PC-9 (cell line): Measurements from ENCODE around the gene SLC6A6. TPM values are rescaled to one million over a fixed set of nuclear protein-coding genes. Genes with fewer than 3 reads are reported as not detected.

Source experiments
- BruUV-seq: library from RNA; stranded (reverse); fragments of 400-500 nt; replicated peaks from 2 replicates; lab custom pipeline; 2021; lab: Mats Ljungman, UMichigan
- CTCF ChIA-PET: fragments of 300-600 bp; sonication (Branson Sonifier 250); formaldehyde crosslinking; loops from one replicate; lab custom pipeline; 2022; ENCODE audit warnings: antibody characterized with exemption; lab: Charles Lee
- POLR2A ChIA-PET: fragments of 300-600 bp; sonication (Branson Sonifier 250); formaldehyde crosslinking; loops from one replicate; lab custom pipeline; 2022; ENCODE audit warnings: antibody characterized with exemption; ENCODE audit not compliant: unreplicated experiment; lab: Charles Lee
- DNase-seq, 2 experiments: peaks; one replicate each; pipeline versions ENCODE4 v3.0.0 to v3.0.0-alpha.2; 2015 to 2022; ENCODE audit warnings: mixed read lengths in 1 of 2
- H2AFZ ChIP-seq: fragments of 200-600 bp; sonication (generic); 2 replicates; pipeline ENCODE4 v1.8.1; 2017; ENCODE audit warnings: antibody characterized with exemption
- H3F3A ChIP-seq: fragments of 200-600 bp; sonication (generic); 2 replicates; pipeline ENCODE4 v1.8.1; 2017; ENCODE audit warnings: antibody characterized with exemption, mild to moderate bottlenecking, low read depth; ENCODE audit not compliant: insufficient read depth
- H3K27ac ChIP-seq: fragments of 200-600 bp; sonication (generic); 2 replicates; pipeline ENCODE4 v1.6.1; 2016; ENCODE audit warnings: mixed run types
- H3K27me3 ChIP-seq: fragments of 200-600 bp; sonication (generic); 2 replicates; pipeline ENCODE4 v1.6.1; 2016; ENCODE audit warnings: low read depth, mixed run types; ENCODE audit not compliant: insufficient read depth
- H3K36me3 ChIP-seq: fragments of 200-600 bp; sonication (generic); 2 replicates; pipeline ENCODE4 v1.6.1; 2016; ENCODE audit warnings: low read depth, mixed run types
- H3K4me1 ChIP-seq: fragments of 200-600 bp; sonication (generic); replicated peaks from 2 replicates; pipeline ENCODE4 v1.6.1; 2016; ENCODE audit warnings: mixed run types; ENCODE audit not compliant: insufficient read depth
- H3K4me2 ChIP-seq: fragments of 200-600 bp; sonication (generic); 2 replicates; pipeline ENCODE4 v1.6.1; 2017; ENCODE audit warnings: mixed run types
- H3K4me3 ChIP-seq: fragments of 200-600 bp; sonication (generic); 2 replicates; pipeline ENCODE4 v1.6.1; 2016; ENCODE audit warnings: mixed run types
- H3K79me2 ChIP-seq: fragments of 200-600 bp; sonication (generic); 2 replicates; pipeline ENCODE4 v1.6.1; 2017; ENCODE audit warnings: low read depth, mixed run types
- H3K9me2 ChIP-seq: fragments of 200-600 bp; sonication (generic); 2 replicates; pipeline ENCODE4 v1.8.1; 2017; ENCODE audit warnings: mild to moderate bottlenecking; ENCODE audit not compliant: insufficient read depth
- H3K9me3 ChIP-seq: fragments of 200-600 bp; sonication (generic); 2 replicates; pipeline ENCODE4 v1.8.1; 2016; ENCODE audit warnings: low read depth; ENCODE audit not compliant: insufficient read depth
- H4K20me1 ChIP-seq: fragments of 200-600 bp; sonication (generic); 2 replicates; pipeline ENCODE4 v1.8.1; 2017; ENCODE audit not compliant: insufficient read depth
- EZH2 ChIP-seq: fragments of 200-600 bp; sonication (generic); IDR thresholded peaks from 2 replicates; pipeline ENCODE4 v1.8.0; 2017; ENCODE audit warnings: antibody characterized with exemption, low read depth
- intact Hi-C: fragments of 100-400 bp; cut with micrococcal nuclease; formaldehyde crosslinking; loops from one replicate; pipeline ENCODE4 v1.10.0; 2022; ENCODE audit not compliant: unreplicated experiment
- total RNA-seq: library from RNA; stranded (reverse); gene quantifications from 2 replicates; pipeline ENCODE4 v1.2.3, GENCODE V29; 2021
- TF ChIP-seq, protein P1 (sequence below): fragments of 200-600 bp; sonication (generic); conservative IDR thresholded peaks from 2 replicates; pipeline ENCODE4 v1.6.1; 2017; ENCODE audit warnings: mixed run types, antibody characterized with exemption, mild to moderate bottlenecking, moderate library complexity

The SLC6A6 gene
- total RNA-seq, 1 experiment from 2014 or later: 122 TPM

DNA sequence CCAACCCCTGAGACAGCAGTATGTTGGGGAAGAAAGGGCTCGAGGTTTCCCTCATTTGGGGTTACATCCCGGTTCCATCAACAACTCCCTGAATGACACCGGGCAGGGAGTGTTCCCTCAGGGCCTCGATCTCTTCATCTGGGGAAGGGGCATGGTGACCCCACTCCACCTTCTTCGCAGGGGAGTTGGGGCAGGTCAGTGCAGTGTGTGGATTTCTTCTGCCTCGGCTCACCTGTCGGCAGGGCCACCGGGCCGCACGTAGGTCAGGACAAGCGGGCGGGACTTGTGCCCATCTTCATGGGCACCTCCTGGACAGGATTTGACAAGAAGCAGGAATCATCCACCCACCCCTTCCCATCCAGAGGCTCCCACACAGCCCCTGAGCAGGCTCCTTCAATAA is 120.4 kb downstream of the SLC6A6 start:
- no peaks in the 10 kb centered on the region for H3K9me3 ChIP-seq
- no peaks in the 10 kb centered on the region for H3F3A ChIP-seq
- no peak overlapping the region for H2AFZ ChIP-seq
- BruUV-seq: no TSS peak
- TF ChIP-seq EZH2: no peak
- TF ChIP-seq, protein P1, sequence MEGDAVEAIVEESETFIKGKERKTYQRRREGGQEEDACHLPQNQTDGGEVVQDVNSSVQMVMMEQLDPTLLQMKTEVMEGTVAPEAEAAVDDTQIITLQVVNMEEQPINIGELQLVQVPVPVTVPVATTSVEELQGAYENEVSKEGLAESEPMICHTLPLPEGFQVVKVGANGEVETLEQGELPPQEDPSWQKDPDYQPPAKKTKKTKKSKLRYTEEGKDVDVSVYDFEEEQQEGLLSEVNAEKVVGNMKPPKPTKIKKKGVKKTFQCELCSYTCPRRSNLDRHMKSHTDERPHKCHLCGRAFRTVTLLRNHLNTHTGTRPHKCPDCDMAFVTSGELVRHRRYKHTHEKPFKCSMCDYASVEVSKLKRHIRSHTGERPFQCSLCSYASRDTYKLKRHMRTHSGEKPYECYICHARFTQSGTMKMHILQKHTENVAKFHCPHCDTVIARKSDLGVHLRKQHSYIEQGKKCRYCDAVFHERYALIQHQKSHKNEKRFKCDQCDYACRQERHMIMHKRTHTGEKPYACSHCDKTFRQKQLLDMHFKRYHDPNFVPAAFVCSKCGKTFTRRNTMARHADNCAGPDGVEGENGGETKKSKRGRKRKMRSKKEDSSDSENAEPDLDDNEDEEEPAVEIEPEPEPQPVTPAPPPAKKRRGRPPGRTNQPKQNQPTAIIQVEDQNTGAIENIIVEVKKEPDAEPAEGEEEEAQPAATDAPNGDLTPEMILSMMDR: no peak
- no peak overlapping the region for H3K27ac ChIP-seq
- intact Hi-C loops: no loop called here
- ChIA-PET CTCF (no interaction called here), POLR2A (no interaction called here)
- DNase-seq: no peak
- H3K4me3 ChIP-seq: no peak overlapping the region
- peaks cover 45% of the 10 kb centered on the region for H3K27me3 ChIP-seq
- no peak overlapping the region for H3K4me2 ChIP-seq
- no peaks in the 10 kb centered on the region for H3K9me2 ChIP-seq
- no peaks in the 10 kb centered on the region for H3K79me2 ChIP-seq
- H4K20me1 ChIP-seq: no peaks in the 10 kb centered on the region
- no peaks in the 10 kb centered on the region for H3K36me3 ChIP-seq
- no peaks in the 10 kb centered on the region for H3K4me1 ChIP-seq

DNA sequence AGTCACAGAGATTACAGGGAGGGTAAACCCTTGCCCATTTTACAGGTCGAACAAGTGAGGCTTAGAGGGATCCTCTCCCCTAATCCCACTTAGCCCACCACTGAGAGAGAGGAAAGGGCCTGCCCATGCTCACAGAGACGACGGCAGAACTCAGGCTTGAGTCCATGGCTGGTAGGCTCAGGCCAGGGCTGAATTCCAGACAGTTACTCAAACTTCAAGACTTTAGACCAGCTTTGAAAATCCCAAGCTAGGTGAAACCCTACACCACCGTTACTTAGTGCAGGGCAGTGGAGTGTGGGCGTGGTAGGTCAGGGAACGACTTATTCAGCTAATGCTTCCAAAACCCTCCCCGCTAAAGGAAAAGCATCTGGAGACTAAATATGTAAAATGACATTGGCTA is 121.4 kb downstream of the SLC6A6 start:
- intact Hi-C loops: no loop called here
- Histone ChIP-seq H3K4me2 (no peak overlapping the region), H3K4me3 (no peak overlapping the region), H2AFZ (no peak overlapping the region), H3K27ac (no peak overlapping the region), H3K36me3 (no peaks in the 10 kb centered on the region), H3K79me2 (no peaks in the 10 kb centered on the region), H3K4me1 (no peaks in the 10 kb centered on the region), H3F3A (no peaks in the 10 kb centered on the region), H4K20me1 (no peaks in the 10 kb centered on the region), H3K9me3 (no peaks in the 10 kb centered on the region), H3K9me2 (no peaks in the 10 kb centered on the region), H3K27me3 (peaks cover 42% of the 10 kb centered on the region)
- ChIA-PET CTCF (no interaction called here), POLR2A (interaction anchor here (0.6 kb wide), 1 partner anchor 41 kb away, joined by 4 read pairs; no protein-coding TSS in a partner anchor)
- no peak for DNase-seq
- BruUV-seq: no TSS peak
- TF ChIP-seq EZH2: no peak
- TF ChIP-seq, protein P1: no peak

DNA sequence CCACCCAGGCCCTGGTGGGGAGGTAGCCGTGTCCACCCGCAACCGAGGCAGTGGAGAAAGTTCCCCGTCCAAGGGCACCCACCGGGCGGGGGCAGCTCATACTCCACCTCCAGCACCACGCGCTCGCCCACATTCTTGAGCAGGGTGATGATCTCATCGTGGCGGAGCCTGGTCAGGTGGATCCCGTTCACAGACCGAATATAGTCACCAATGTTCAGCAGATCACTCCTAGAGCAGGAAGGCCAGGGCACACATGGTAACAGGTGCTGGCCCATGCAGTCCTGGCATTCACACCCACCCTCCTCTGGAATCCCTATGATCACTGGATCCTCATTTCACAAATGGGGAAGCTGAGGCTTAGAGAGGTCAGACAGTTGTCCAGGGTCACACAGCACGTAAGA is 121.9 kb downstream of the SLC6A6 start:
- no peaks in the 10 kb centered on the region for H3K4me1 ChIP-seq
- H3K27me3 ChIP-seq: peaks cover 37% of the 10 kb centered on the region
- no peaks in the 10 kb centered on the region for H4K20me1 ChIP-seq
- H3K4me3 ChIP-seq: no peak overlapping the region
- H3K27ac ChIP-seq: no peak overlapping the region
- BruUV-seq: no TSS peak
- ChIA-PET CTCF (no interaction called here), POLR2A (interaction anchor here (0.6 kb wide), 1 partner anchor 40 kb away, joined by 4 read pairs; no protein-coding TSS in a partner anchor)
- H3K9me3 ChIP-seq: no peaks in the 10 kb centered on the region
- no peaks in the 10 kb centered on the region for H3K36me3 ChIP-seq
- H3K9me2 ChIP-seq: no peaks in the 10 kb centered on the region
- H2AFZ ChIP-seq: no peak overlapping the region
- intact Hi-C loops: no loop called here
- no peak overlapping the region for H3K4me2 ChIP-seq
- TF ChIP-seq, protein P1: no peak
- TF ChIP-seq EZH2: no peak
- H3K79me2 ChIP-seq: no peaks in the 10 kb centered on the region
- no peaks in the 10 kb centered on the region for H3F3A ChIP-seq
- DNase-seq: no peak
